Calu3 (cell line): ENCODE results near the gene MR1. TPM values are rescaled to one million over a fixed set of nuclear protein-coding genes. Genes with fewer than 3 reads are reported as not detected.
"Not testable (repeated sequence)": the region's sequence is repeated elsewhere in the genome, so short reads cannot be mapped to it uniquely, and the experiment has no call there.

Experiments
- BruUV-seq: library from RNA; stranded (reverse); fragments of 400-500 nt; replicated peaks from 2 replicates; lab custom pipeline; 2021; lab: Mats Ljungman, UMichigan
- CTCF ChIA-PET: fragments of 300-600 bp; sonication (Branson Sonifier 250); formaldehyde crosslinking; loops from one replicate; lab custom pipeline; 2022; ENCODE audit warnings: antibody characterized with exemption; lab: Charles Lee
- DNase-seq: peaks from one replicate; pipeline ENCODE4 v3.0.0; 2022
- H3K27ac Mint-ChIP-seq: one replicate; pipeline ENCODE4 v1.8.0; 2022; ENCODE audit warnings: mixed read lengths; ENCODE audit not compliant: unreplicated experiment
- H3K27me3 Mint-ChIP-seq: one replicate; pipeline ENCODE4 v1.8.0; 2022; ENCODE audit warnings: mixed read lengths; ENCODE audit not compliant: unreplicated experiment
- H3K36me3 Mint-ChIP-seq: one replicate; pipeline ENCODE4 v1.8.0; 2022; ENCODE audit warnings: mild to moderate bottlenecking, moderate library complexity, mixed read lengths; ENCODE audit not compliant: insufficient read depth, unreplicated experiment
- H3K4me1 Mint-ChIP-seq: one replicate; pipeline ENCODE4 v1.8.0; 2022; ENCODE audit warnings: mild to moderate bottlenecking, low read depth, mixed read lengths; ENCODE audit not compliant: unreplicated experiment
- H3K4me3 Mint-ChIP-seq: one replicate; pipeline ENCODE4 v1.8.0; 2022; ENCODE audit warnings: mild to moderate bottlenecking, low read depth, moderate library complexity, mixed read lengths; ENCODE audit not compliant: unreplicated experiment
- H3K9me3 Mint-ChIP-seq: one replicate; pipeline ENCODE4 v1.8.0; 2022; ENCODE audit warnings: low read depth, mixed read lengths; ENCODE audit not compliant: unreplicated experiment
- intact Hi-C: fragments of 100-400 bp; cut with micrococcal nuclease; formaldehyde crosslinking; loops from one replicate; pipeline ENCODE4 v1.10.0; 2022; ENCODE audit not compliant: unreplicated experiment
- total RNA-seq: library from RNA; stranded (reverse); gene quantifications from 2 replicates; pipeline ENCODE4 v1.2.3, GENCODE V29; 2022
- TF ChIP-seq, protein P1 (sequence below): fragments of 200-600 bp; IDR thresholded peaks from one replicate; pipeline ENCODE4 v1.8.0; 2022; ENCODE audit warnings: antibody characterized with exemption; ENCODE audit not compliant: unreplicated experiment

Gene MR1
- total RNA-seq, 1 experiment from 2014 or later, result 10.0 TPM

DNA sequence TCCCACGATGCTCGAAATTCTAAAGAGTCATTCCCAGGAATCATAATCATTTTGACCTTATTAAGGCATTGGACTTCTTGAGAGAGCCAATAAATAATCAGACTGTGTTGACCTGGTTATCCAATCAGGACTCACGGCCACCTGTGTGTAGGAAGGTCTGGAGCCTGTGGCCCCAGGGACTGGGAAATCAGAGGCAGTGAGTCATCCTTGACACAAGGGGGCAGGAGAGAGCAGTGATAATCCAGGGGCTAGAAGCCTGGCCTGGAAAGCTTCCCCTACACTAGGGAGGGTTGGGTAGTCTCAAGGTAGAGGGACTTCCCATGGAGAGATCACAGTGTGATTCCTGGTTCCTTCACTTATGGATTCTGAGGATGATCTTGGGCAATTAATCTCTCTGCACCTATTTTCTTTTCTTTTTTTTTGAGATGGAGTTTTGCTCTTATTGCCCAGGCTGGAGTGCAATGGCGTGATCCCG is 4.7 kb downstream of the MR1 start:
- peak; percentile 77 for DNase-seq
- Mint-ChIP-seq H3K36me3 (peaks cover 15% of the 10 kb centered on the region), H3K9me3 (no peaks in the 10 kb centered on the region), H3K4me3 (no peak overlapping the region), H3K27me3 (no peaks in the 10 kb centered on the region), H3K27ac (no peak overlapping the region), H3K4me1 (peaks cover 12% of the 10 kb centered on the region)
- intact Hi-C loops, result loop anchor here (1.0 to 2.0 kb wide), 3 partner anchors 46 to 128 kb away; no protein-coding TSS in a partner anchor
- TF ChIP-seq, protein P1, sequence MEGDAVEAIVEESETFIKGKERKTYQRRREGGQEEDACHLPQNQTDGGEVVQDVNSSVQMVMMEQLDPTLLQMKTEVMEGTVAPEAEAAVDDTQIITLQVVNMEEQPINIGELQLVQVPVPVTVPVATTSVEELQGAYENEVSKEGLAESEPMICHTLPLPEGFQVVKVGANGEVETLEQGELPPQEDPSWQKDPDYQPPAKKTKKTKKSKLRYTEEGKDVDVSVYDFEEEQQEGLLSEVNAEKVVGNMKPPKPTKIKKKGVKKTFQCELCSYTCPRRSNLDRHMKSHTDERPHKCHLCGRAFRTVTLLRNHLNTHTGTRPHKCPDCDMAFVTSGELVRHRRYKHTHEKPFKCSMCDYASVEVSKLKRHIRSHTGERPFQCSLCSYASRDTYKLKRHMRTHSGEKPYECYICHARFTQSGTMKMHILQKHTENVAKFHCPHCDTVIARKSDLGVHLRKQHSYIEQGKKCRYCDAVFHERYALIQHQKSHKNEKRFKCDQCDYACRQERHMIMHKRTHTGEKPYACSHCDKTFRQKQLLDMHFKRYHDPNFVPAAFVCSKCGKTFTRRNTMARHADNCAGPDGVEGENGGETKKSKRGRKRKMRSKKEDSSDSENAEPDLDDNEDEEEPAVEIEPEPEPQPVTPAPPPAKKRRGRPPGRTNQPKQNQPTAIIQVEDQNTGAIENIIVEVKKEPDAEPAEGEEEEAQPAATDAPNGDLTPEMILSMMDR, result peak; percentile 73
- CTCF ChIA-PET, result interaction anchor here (1.8 kb wide), 1 partner anchor 104 kb away, joined by 10 read pairs; no protein-coding TSS in a partner anchor
- BruUV-seq, result no TSS peak

DNA sequence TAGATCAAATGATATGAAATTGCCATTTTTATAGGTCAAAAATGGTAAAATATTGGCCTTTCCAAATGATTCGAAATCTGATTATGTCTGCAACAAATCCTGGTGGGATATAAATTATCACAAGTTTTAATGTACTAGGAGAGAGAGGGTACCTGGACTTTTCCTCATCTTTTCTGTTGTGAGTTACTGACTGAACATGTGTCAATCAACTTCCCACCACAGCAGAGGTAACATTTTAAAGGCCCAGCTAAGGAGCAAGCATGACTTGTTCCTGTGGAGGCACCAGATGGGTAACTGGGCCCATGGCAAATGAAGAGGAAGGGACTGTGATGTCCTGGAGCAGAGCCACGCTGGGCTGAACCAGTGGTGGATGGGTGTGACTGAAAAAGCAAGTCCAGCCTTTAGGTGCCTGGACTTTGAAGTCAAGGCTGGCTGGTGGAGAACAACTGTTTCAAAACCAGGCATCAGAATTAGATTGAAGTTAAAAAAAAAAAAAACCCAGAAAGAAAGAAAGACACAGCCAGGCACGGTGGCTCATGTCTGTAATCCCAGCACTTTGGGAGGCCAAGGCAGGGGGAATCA is 6.6 kb downstream of the MR1 start:
- Mint-ChIP-seq H3K27me3 (no peaks in the 10 kb centered on the region), H3K27ac (no peak overlapping the region), H3K9me3 (no peaks in the 10 kb centered on the region), H3K4me1 (peaks cover 8% of the 10 kb centered on the region), H3K4me3 (no peak overlapping the region), H3K36me3 (peaks cover 1% of the 10 kb centered on the region)
- CTCF ChIA-PET, result no interaction called here
- TF ChIP-seq, protein P1, result no peak
- no TSS peak for BruUV-seq
- no peak for DNase-seq
- intact Hi-C loops, result no loop called here

DNA sequence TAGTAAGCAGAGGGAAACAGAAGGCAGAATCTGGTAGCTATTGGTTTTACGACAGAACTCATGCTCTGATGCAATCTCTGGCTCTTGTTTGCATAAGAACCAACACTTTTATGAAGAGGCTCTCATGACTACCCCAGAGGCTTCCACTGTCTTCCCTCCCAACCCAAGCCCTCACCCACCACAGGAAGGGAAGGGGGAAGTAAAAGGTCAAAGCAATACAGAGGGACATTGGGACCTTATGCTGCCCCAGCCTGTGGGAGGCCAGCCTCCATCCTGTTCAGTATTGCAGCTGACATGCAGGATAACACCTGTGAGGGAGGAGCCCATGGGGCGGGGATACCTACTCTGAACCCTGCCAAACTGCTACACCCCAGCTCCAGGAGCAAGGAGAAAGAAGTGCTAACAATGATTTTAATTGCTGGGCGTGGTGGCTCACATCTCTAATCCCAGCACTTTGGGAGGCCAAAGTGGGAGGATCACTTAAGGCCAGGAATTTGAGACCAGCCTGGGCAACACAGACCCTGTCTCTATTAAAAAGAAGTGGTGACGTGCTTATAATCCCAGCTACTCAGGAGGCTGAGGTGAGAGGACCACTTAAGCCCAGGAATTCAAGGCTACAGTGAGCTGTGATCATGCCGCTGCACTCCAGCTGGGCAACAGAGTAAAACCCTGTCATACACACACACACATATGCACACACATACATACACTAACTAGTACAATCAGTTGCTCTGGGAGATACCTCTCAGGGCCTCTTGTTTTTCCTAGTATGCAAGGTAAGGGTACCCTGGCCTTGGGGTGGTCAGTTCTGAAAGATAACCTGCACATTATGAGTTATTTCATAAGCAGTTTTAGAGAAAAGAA is 9.5 kb downstream of the MR1 start:
- CTCF ChIA-PET, result interaction anchor here (0.7 kb wide), 1 partner anchor 84 kb away, joined by 3 read pairs; no protein-coding TSS in a partner anchor
- intact Hi-C loops, result no loop called here
- no peak overlapping the region for H3K27ac Mint-ChIP-seq

DNA sequence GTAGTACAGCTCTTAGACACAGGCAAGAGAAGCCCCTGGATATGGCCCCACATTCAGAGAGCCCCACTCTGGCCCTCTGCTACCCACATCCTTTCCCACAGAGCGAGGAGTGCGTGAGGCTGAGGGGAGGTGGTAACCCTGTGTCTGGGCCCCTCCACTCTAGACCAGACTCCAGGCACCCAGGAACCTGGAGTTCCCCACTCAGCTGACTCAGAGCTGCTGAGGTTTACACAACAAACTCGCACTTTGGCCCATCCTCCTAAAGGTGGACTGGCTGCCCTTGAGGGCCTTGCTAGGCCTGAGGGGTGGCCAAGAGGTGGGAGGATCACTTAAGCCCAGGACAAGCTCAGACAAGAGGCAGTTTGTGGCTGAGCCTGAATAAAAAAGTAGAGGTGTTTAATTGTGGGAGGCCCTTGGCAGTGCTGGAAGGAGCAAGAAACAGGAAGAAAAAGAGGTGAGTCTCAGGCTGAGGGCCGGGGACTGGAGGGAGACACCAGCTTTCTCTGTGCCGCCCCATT is 10.7 kb downstream of the MR1 start:
- intact Hi-C loops, result no loop called here
- H3K4me3 Mint-ChIP-seq, result no peak overlapping the region
- H3K36me3 Mint-ChIP-seq, result no peaks in the 10 kb centered on the region
- no peak overlapping the region for H3K27ac Mint-ChIP-seq
- H3K9me3 Mint-ChIP-seq, result no peaks in the 10 kb centered on the region
- peaks cover 8% of the 10 kb centered on the region for H3K4me1 Mint-ChIP-seq
- DNase-seq, result peak; percentile 8
- CTCF ChIA-PET, result no interaction called here
- H3K27me3 Mint-ChIP-seq, result no peaks in the 10 kb centered on the region
- BruUV-seq, result no TSS peak
- TF ChIP-seq, protein P1, result no peak

More for the DNA sequence above, 9.5 kb downstream of the MR1 start:
- no peaks in the 10 kb centered on the region for H3K36me3 Mint-ChIP-seq
- DNase-seq, result no peak
- no peaks in the 10 kb centered on the region for H3K9me3 Mint-ChIP-seq
- H3K4me1 Mint-ChIP-seq, result peaks cover 8% of the 10 kb centered on the region
- H3K27me3 Mint-ChIP-seq, result no peaks in the 10 kb centered on the region
- TF ChIP-seq, protein P1, result no peak
- no peak overlapping the region for H3K4me3 Mint-ChIP-seq
- BruUV-seq, result no TSS peak

DNA sequence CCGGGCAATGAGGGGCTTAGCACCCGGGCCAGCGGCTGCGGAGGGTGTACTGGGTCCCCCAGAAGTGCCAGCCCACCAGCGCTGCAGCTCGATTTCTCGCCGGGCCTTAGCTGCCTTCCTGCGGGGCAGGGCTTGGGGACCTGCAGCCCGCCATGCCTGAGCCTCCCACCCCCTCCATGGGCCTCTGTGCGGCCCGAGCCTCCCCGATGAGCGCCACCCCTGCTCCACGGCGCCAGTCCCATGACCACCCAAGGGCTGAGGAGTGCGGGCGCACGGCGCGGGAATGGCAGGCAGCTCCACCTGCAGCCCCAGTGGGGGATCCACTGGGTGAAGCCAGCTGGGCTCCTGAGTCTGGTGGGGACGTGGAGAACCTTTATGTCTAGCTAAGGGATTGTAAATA is 12.2 kb downstream of the MR1 start:
- H3K4me1 Mint-ChIP-seq, H3K27ac Mint-ChIP-seq, H3K27me3 Mint-ChIP-seq, H3K36me3 Mint-ChIP-seq, H3K4me3 Mint-ChIP-seq, DNase-seq, BruUV-seq, H3K9me3 Mint-ChIP-seq, intact Hi-C loops, CTCF ChIA-PET: not testable (repeated sequence)
